Fibroblast of upper back skin (primary cell): Measurements from ENCODE around the gene CTSK.

Experiments
- DNase-seq: peaks from one replicate; pipeline ENCODE4 v3.0.0-alpha.2; 2013

Gene CTSK

GRCh38 chr1:150753416-150753815 lies 54.6 kb downstream of the CTSK start:
- DNase-seq = no peak

- DNase-seq = no peak
Measured at GRCh38 chr1:150751443-150751842, 56.6 kb downstream of the CTSK start.

- no peak for DNase-seq
Measured at GRCh38 chr1:150749720-150750311, 58.2 kb downstream of the CTSK start.

- DNase-seq = no peak
Measured at GRCh38 chr1:150748878-150749719, 59.0 kb downstream of the CTSK start.
